HepG2 (cell line): ENCODE measurements around the gene DPP6. TPM values are rescaled to one million over a fixed set of nuclear protein-coding genes. Genes with fewer than 3 reads are reported as not detected.
A peak's percentile ranks its signal among the peaks of the same experiment; 100 is the strongest.
"Not testable (repeated sequence)": the region's sequence is repeated elsewhere in the genome, so short reads cannot be mapped to it uniquely, and the experiment has no call there.

Experiments
- ATAC-seq: fragments of 200-7000 bp; cut with Tn5 transposase; 3 replicates; pipeline ENCODE4 v1.9.1; 2020; ENCODE audit warnings: mild to moderate bottlenecking, moderate library complexity
- BruUV-seq: library from RNA; stranded (reverse); fragments of 400-500 nt; replicated peaks from 2 replicates; lab custom pipeline; 2021; lab: Mats Ljungman, UMichigan
- CTCF ChIA-PET: fragments of 300-600 bp; formaldehyde crosslinking; extraction: SDS; loops from one replicate; lab custom pipeline; 2021; ENCODE audit warnings: low total read pairs, inconsistent platforms, low intra/inter-chr PET ratio; lab: Yijun Ruan, JAX
- POLR2A ChIA-PET: fragments of 350-600 bp; sonication (Branson Sonifier 250); formaldehyde crosslinking; loops from one replicate; lab custom pipeline; 2020; ENCODE audit warnings: antibody characterized with exemption, inconsistent platforms; lab: Yijun Ruan, JAX
- DNase-seq: peaks from one replicate; pipeline ENCODE4 v3.0.0-alpha.2; 2015; ENCODE audit warnings: low spot score
- FAIRE-seq: peaks from 3 replicates; lab custom pipeline; 2011; peaks lifted over from hg19 to GRCh38; lab: Jason Lieb, UNC
- H2AFZ ChIP-seq: one replicate; pipeline ENCODE4 v1.6.1; 2011; ENCODE audit warnings: low read length, inconsistent platforms
- H3K27ac ChIP-seq: fragments of 300-600 bp; 3 replicates; pipeline ENCODE4 v1.8.0; 2011; ENCODE audit warnings: mixed run types, mild to moderate bottlenecking, mixed read lengths, low read length, inconsistent platforms; ENCODE audit not compliant: insufficient read depth; ENCODE audit errors: extremely low read length
- H3K27me3 ChIP-seq, 2 experiments: fragments of 200-600 bp in 1 of 2; 2 replicates in 1 of 2; 3 replicates in 1 of 2; pipeline versions ENCODE4 v1.6.0 to v1.8.0; 2011; ENCODE audit warnings: low read length in 2 of 2, mild to moderate bottlenecking in 2 of 2, moderate library complexity in 2 of 2, inconsistent platforms in 1 of 2; ENCODE audit not compliant: insufficient read depth in 2 of 2, control insufficient read depth in 1 of 2
- H3K36me3 ChIP-seq, 2 experiments: fragments of 200-600 bp in 1 of 2; replicated peaks in 1 of 2; 2 replicates in 1 of 2; 3 replicates in 1 of 2; pipeline versions ENCODE4 v1.5.1 to v1.8.0; 2011; ENCODE audit warnings: low read length in 2 of 2, inconsistent platforms in 1 of 2; ENCODE audit not compliant: insufficient read depth in 2 of 2, control insufficient read depth in 1 of 2
- H3K4me1 ChIP-seq: 2 replicates; pipeline ENCODE4 v1.5.1; 2012; ENCODE audit warnings: low read length, inconsistent platforms; ENCODE audit not compliant: insufficient read depth
- H3K4me2 ChIP-seq: 2 replicates; pipeline ENCODE4 v1.6.0; 2011; ENCODE audit warnings: low read depth, low read length, inconsistent platforms
- H3K4me3 ChIP-seq, 3 experiments: fragments of 200-600 bp in 1 of 3; sonication (generic), shearing (Covaris generic) in 1 of 3; replicated peaks in 1 of 3; 2 replicates each; pipeline ENCODE4 v1.5.1; 2011 to 2016; ENCODE audit warnings: low read length in 3 of 3, inconsistent platforms in 2 of 3, low read depth in 2 of 3, mild to moderate bottlenecking in 2 of 3, control low read depth in 1 of 3, mixed read lengths in 1 of 3; ENCODE audit not compliant: insufficient read depth in 1 of 3
- H3K79me2 ChIP-seq: one replicate; pipeline ENCODE4 v1.6.1; 2011; ENCODE audit warnings: low read length, inconsistent platforms; ENCODE audit not compliant: insufficient read depth
- H3K9ac ChIP-seq: 2 replicates; pipeline ENCODE4 v1.6.0; 2011; ENCODE audit warnings: mild to moderate bottlenecking, low read depth, low read length, inconsistent platforms; ENCODE audit not compliant: insufficient read depth
- H3K9me3 ChIP-seq: 2 replicates; pipeline ENCODE4 v1.5.1; 2012; ENCODE audit warnings: mild to moderate bottlenecking, low read length
- H4K20me1 ChIP-seq: 2 replicates; pipeline ENCODE4 v1.6.0; 2011; ENCODE audit warnings: inconsistent platforms, mild to moderate bottlenecking, low read length, moderate library complexity; ENCODE audit not compliant: insufficient read depth
- ATF7 ChIP-seq, 2 experiments: fragments of 450-650 bp in 1 of 2; sonication (generic) in 1 of 2; formaldehyde crosslinking in 1 of 2; IDR thresholded peaks; 2 replicates each; pipeline versions ENCODE4 v1.4.0 to v1.6.1; 2016 to 2020; ENCODE audit warnings: antibody characterized with exemption in 1 of 2, mild to moderate bottlenecking in 1 of 2, missing genetic modification reagents in 1 of 2
- CREB1 ChIP-seq, 2 experiments: fragments of 450-650 bp in 1 of 2; IDR thresholded peaks; 2 replicates each; pipeline ENCODE4 v1.6.1; 2016 to 2017; ENCODE audit warnings: control low read depth in 1 of 2, mild to moderate bottlenecking in 1 of 2, missing compliant biosample characterization in 1 of 2, missing genetic modification characterization in 1 of 2
- MAFK ChIP-seq, 2 experiments: IDR thresholded peaks in 1 of 2; conservative IDR thresholded peaks in 1 of 2; 2 replicates each; pipeline ENCODE4 v1.6.1; 2011; ENCODE audit warnings: improper control_type of control experiment in 2 of 2, low read length in 2 of 2
- WGBS: methylation state at CpG from one replicate; pipeline ENCODE4 v1.1.6; 2017; ENCODE audit warnings: low lambda C conversion rate; 5-methylcytosine and 5-hydroxymethylcytosine counted together
- in situ Hi-C: cut with HindIII; loops from 2 replicates; pipeline ENCODE4 v1.10.0; 2017; ENCODE audit warnings: low pct_unique_long_range_greater_than_20kb; ENCODE audit not compliant: extremely low pct_ligation_motif_present
- intact Hi-C: fragments of 100-400 bp; cut with micrococcal nuclease; formaldehyde crosslinking; loops from one replicate; pipeline ENCODE4 v1.10.0; 2022; ENCODE audit not compliant: unreplicated experiment
- polyA plus RNA-seq, 8 experiments: library from polyadenylated mRNA; depleted of rRNA in 3 of 8; stranded (reverse) in 7 of 8; unstranded in 1 of 8; fragments of >200 nt; fragmentation: Illumina TruSeq in 4 of 8; extraction: Trizol in 4 of 8; gene quantifications; 2 replicates each; pipeline versions ENCODE4 v1.2.1 to v1.2.3, GENCODE V29; 2011 to 2016; ENCODE audit warnings: low read depth in 4 of 8, missing spikeins in 1 of 8, mixed read lengths in 1 of 8; ENCODE audit not compliant: insufficient read depth in 1 of 8
- total RNA-seq, 5 experiments: library from RNA; depleted of rRNA; stranded (reverse); fragments of >200 nt; fragmentation: Illumina TruSeq; extraction: Trizol; gene quantifications; 2 replicates each; pipeline ENCODE4 v1.2.3, GENCODE V29; 2016; ENCODE audit warnings: low read depth in 1 of 5

The DPP6 gene
- total and polyA plus RNA-seq, 2 of the 13 experiments (the other 11 are each of a cell fraction or from before 2014, with no cell fraction given), result not detected

- H3K9ac ChIP-seq; H3K79me2 ChIP-seq; H3K27ac ChIP-seq; H3K4me1 ChIP-seq; H2AFZ ChIP-seq; H3K4me3 ChIP-seq; in situ Hi-C loops; H3K4me2 ChIP-seq; POLR2A ChIA-PET; H4K20me1 ChIP-seq; ATAC-seq; DNase-seq; intact Hi-C loops; CTCF ChIA-PET; H3K27me3 ChIP-seq; FAIRE-seq; BruUV-seq; H3K36me3 ChIP-seq; H3K9me3 ChIP-seq; TF ChIP-seq CREB1, ATF7 (CRISPR knock-in tag; IDR thresholded peaks at IDR 0.05): not testable (repeated sequence)
- TF ChIP-seq CREB1 (IDR thresholded peaks at IDR 0.05), result peak; percentile 52; the same call in 1 of the 2 replicates
- TF ChIP-seq ATF7 (IDR thresholded peaks at IDR 0.05), result peak; percentile 75
- WGBS, result 22% methylated on average over 8 of the region's 9 CpGs
Observed at GRCh38 chr7:154105063-154105462, 52.9 kb downstream of the DPP6 start.

DNA sequence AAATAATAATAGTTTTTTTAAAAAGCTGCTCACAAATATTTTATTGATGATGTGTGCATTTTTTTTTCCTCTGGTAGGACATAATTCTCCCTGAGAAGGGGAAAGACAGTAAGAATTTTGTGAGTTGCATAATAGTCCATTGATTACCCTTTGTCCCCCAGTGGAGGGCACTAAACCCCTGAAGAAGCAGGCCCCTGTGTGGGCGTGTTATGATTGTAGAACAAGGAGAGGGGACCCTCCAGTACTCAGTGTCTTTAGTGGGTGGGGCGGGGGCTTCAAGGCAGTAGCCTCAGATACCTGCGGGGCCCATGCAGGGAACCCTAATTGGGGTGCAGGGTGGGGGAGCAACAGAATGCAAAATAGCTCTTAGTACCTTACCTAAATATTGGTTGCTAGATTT is 57.4 kb downstream of the DPP6 start:
- H3K27me3 ChIP-seq, H2AFZ ChIP-seq, DNase-seq, ATAC-seq, FAIRE-seq, in situ Hi-C loops, H3K9me3 ChIP-seq, H3K4me2 ChIP-seq, H3K79me2 ChIP-seq, H3K4me1 ChIP-seq, H4K20me1 ChIP-seq, H3K9ac ChIP-seq, BruUV-seq, H3K4me3 ChIP-seq, POLR2A ChIA-PET, H3K27ac ChIP-seq, intact Hi-C loops, CTCF ChIA-PET, H3K36me3 ChIP-seq: not testable (repeated sequence)
- TF ChIP-seq MAFK (conservative IDR thresholded peaks at IDR 0.05 in 1 of 2, IDR thresholded peaks at IDR 0.05 in 1 of 2; ENCODE audit: low read length in 2 of 2), result 0 out of 4 replicates have a peak, but pooled peaks of 1 of the 2 experiments have one; percentile 17
- WGBS, result no CpG with 5 or more reads among the region's 3 CpGs

DNA sequence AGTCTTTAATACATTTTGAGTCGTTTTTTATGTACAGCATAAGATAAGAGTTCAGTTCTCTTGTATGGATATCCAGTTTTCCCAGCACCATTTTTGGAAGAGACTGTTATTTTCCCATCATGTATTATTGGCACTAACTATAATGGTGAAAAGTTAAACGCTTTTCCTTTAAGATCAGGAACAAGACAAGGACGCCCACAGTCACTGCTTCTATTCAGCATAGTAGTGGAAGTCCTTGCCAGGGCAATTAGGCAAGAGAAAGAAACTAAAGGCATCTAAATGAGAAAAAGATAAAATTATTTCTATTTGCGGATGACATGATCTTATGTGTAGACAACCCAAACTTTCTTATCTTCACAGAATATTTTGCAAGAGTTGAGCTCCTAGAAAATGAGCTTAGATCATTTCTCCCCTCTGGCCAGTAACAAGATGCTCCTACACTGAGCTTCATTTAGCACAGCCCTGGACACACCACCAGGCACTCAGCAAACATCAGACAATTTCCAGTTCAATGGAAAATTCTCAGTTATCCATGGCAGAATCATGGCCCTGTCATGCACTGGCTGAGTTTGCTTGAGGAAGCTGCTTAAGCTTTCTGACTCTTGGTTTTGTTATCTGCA is 61.6 kb downstream of the DPP6 start:
- BruUV-seq, intact Hi-C loops, FAIRE-seq, H3K27ac ChIP-seq, DNase-seq, H3K4me1 ChIP-seq, POLR2A ChIA-PET, H3K79me2 ChIP-seq, CTCF ChIA-PET, H3K9me3 ChIP-seq, ATAC-seq, H3K9ac ChIP-seq, H3K27me3 ChIP-seq, H3K4me2 ChIP-seq, in situ Hi-C loops, H4K20me1 ChIP-seq, H3K36me3 ChIP-seq, H3K4me3 ChIP-seq, H2AFZ ChIP-seq: not testable (repeated sequence)
- 24% methylated on average over 4 of the region's 4 CpGs for WGBS
